HG03025 (cell line): ENCODE results near the gene TMCC1.
"Not testable (repeated sequence)": the region's sequence is repeated elsewhere in the genome, so short reads cannot be mapped to it uniquely, and the experiment has no call there.

Source experiments
- ATAC-seq: cut with Tn5 transposase; IDR thresholded peaks from one replicate; pipeline ENCODE4 v1.9.1; 2021; ENCODE audit warnings: mild to moderate bottlenecking, moderate library complexity; ENCODE audit not compliant: unreplicated experiment, low FRiP score

TMCC1 gene

GRCh38 chr3:129778871-129779270 lies 114.6 kb downstream of the TMCC1 start:
- no peak for ATAC-seq

GRCh38 chr3:129777806-129778205 lies 115.7 kb downstream of the TMCC1 start:
- no peak for ATAC-seq

- no peak for ATAC-seq
Measured at GRCh38 chr3:129775870-129776269, 117.6 kb downstream of the TMCC1 start.

- no peak for ATAC-seq
Measured at GRCh38 chr3:129773691-129774663, 119.5 kb downstream of the TMCC1 start.

- no peak for ATAC-seq
Measured at GRCh38 chr3:129770604-129771003, 122.9 kb downstream of the TMCC1 start.

- ATAC-seq = no peak
Measured at GRCh38 chr3:129769616-129770015, 123.9 kb downstream of the TMCC1 start.

- no peak for ATAC-seq
Measured at GRCh38 chr3:129768728-129769127, 124.8 kb downstream of the TMCC1 start.

GRCh38 chr3:129766135-129766534 lies 127.4 kb downstream of the TMCC1 start:
- no peak for ATAC-seq

- no peak for ATAC-seq
Measured at GRCh38 chr3:129764090-129764489, 129.4 kb downstream of the TMCC1 start.

- ATAC-seq = no peak
Measured at GRCh38 chr3:129758785-129759320, 134.7 kb downstream of the TMCC1 start.

GRCh38 chr3:129758306-129758705 lies 135.2 kb downstream of the TMCC1 start:
- ATAC-seq = no peak

- no peak for ATAC-seq
Measured at GRCh38 chr3:129756871-129757270, 136.6 kb downstream of the TMCC1 start.

GRCh38 chr3:129751105-129751504 lies 142.4 kb downstream of the TMCC1 start:
- not testable (repeated sequence) for ATAC-seq

- no peak for ATAC-seq
Measured at GRCh38 chr3:129749692-129750091, 143.8 kb downstream of the TMCC1 start.

- no peak for ATAC-seq
Measured at GRCh38 chr3:129747992-129748391, 145.5 kb downstream of the TMCC1 start.

- no peak for ATAC-seq
Measured at GRCh38 chr3:129747136-129747535, 146.4 kb downstream of the TMCC1 start.

GRCh38 chr3:129746629-129747028 lies 146.9 kb downstream of the TMCC1 start:
- ATAC-seq = no peak

- no peak for ATAC-seq
Measured at GRCh38 chr3:129745253-129745652, 148.3 kb downstream of the TMCC1 start.

GRCh38 chr3:129741794-129742193 lies 151.7 kb downstream of the TMCC1 start:
- no peak for ATAC-seq

GRCh38 chr3:129740090-129740489 lies 153.4 kb downstream of the TMCC1 start:
- no peak for ATAC-seq

- ATAC-seq = no peak
Measured at GRCh38 chr3:129739634-129740033, 153.9 kb downstream of the TMCC1 start.

- no peak for ATAC-seq
Measured at GRCh38 chr3:129738172-129738571, 155.3 kb downstream of the TMCC1 start.
